ENCODE data around the gene MS4A2. TPM values are rescaled to one million over a fixed set of nuclear protein-coding genes. Genes with fewer than 3 reads are reported as not detected.
"Not testable (repeated sequence)": the region's sequence is repeated elsewhere in the genome, so short reads cannot be mapped to it uniquely, and the experiment has no call there.

Gene MS4A2
- total RNA-seq, 1 donor from 2014 or later, result 20.6 TPM

DNA sequence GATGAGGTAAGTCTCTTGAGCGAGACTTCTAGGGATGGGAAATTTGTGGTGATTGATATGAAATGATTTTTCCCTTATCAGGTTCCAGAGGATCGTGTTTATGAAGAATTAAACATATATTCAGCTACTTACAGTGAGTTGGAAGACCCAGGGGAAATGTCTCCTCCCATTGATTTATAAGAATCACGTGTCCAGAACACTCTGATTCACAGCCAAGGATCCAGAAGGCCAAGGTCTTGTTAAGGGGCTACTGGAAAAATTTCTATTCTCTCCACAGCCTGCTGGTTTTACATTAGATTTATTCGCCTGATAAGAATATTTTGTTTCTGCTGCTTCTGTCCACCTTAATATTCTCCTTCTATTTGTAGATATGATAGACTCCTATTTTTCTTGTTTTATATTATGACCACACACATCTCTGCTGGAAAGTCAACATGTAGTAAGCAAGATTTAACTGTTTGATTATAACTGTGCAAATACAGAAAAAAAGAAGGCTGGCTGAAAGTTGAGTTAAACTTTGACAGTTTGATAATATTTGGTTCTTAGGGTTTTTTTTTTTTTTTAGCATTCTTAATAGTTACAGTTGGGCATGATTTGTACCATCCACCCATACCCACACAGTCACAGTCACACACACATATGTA lies 7.1 kb downstream of the MS4A2 start:
- ATAC-seq (no peak), DNase-seq (no peak)
- H3K9me3 ChIP-seq, result no peaks in the 10 kb centered on the region
- no peak overlapping the region for H3K27ac ChIP-seq
- H3K36me3 ChIP-seq, result no peaks in the 10 kb centered on the region
- no peak overlapping the region for H3K4me3 ChIP-seq
- TF ChIP-seq, protein P1, sequence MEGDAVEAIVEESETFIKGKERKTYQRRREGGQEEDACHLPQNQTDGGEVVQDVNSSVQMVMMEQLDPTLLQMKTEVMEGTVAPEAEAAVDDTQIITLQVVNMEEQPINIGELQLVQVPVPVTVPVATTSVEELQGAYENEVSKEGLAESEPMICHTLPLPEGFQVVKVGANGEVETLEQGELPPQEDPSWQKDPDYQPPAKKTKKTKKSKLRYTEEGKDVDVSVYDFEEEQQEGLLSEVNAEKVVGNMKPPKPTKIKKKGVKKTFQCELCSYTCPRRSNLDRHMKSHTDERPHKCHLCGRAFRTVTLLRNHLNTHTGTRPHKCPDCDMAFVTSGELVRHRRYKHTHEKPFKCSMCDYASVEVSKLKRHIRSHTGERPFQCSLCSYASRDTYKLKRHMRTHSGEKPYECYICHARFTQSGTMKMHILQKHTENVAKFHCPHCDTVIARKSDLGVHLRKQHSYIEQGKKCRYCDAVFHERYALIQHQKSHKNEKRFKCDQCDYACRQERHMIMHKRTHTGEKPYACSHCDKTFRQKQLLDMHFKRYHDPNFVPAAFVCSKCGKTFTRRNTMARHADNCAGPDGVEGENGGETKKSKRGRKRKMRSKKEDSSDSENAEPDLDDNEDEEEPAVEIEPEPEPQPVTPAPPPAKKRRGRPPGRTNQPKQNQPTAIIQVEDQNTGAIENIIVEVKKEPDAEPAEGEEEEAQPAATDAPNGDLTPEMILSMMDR (IDR thresholded peaks at IDR 0.05), result no peak
- no peaks in the 10 kb centered on the region for H3K27me3 ChIP-seq
- intact Hi-C loops (cut with DNase I), result no loop called here
- H3K4me1 ChIP-seq, result no peaks in the 10 kb centered on the region

DNA sequence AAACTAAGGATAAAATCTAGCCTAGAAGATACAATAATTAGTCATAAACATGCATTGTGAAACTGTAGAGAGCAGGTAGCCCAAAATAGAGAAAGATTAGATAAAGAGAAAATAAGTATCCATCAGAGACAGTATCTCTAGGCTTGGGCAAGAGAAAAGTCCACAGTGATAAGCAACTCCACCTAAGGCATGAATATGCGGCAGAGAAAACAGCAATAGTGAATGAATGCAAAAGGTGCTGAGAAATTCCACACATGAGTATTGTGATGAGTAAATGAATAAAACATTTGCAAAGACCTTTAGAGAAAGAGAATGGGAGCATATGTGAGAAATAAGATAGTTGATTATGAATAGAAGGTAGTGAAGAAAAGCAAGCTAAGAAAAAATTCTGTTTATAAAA lies 8.7 kb downstream of the MS4A2 start:
- Histone ChIP-seq H3K36me3 (no peaks in the 10 kb centered on the region), H3K4me3 (no peak overlapping the region), H3K4me1 (no peaks in the 10 kb centered on the region), H3K9me3 (no peaks in the 10 kb centered on the region), H3K27me3 (no peaks in the 10 kb centered on the region), H3K27ac (no peak overlapping the region)
- intact Hi-C loops (cut with DNase I), result no loop called here
- no peak for DNase-seq
- TF ChIP-seq, protein P1 (IDR thresholded peaks at IDR 0.05), result no peak
- no peak for ATAC-seq

DNA sequence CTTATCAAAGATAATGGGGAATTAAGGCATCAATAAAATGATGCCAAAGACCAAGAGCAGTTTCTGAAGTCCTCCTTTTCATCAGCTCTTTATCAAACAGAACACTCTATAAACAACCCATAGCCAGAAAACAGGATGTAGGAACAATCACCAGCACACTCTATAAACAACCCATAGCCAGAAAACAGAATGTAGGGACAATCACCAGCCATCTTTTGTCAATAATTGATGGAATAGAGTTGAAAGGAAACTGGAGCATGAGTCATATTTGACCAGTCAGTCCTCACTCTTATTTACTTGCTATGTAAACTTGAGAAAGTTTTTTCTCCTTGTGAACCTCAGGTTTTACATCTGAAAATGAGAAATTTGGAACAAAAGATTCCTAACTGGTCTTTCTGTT lies 10.0 kb downstream of the MS4A2 start:
- ATAC-seq, result no peak
- H3K36me3 ChIP-seq, result no peaks in the 10 kb centered on the region
- TF ChIP-seq, protein P1 (IDR thresholded peaks at IDR 0.05), result no peak

DNA sequence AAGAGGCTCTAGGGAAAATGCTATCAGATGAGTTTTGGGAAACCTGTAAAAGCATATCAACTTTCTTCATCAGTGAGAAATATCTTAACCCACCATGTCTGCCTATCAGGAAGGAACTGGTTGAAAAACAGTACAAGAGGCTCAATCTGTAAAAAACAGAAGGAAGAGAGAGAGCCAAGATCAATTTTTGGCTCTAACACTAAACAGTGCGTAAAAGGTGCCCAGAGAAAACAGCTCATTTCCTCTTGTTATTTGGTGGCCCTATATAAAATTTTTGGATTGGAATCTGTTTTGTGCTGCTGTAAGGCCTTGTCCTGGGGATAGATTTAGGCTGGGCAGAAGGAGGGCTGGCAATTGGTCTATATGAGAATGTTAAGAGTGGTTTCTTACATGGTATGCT lies 12.1 kb downstream of the MS4A2 start:
- Histone ChIP-seq H3K27me3 (no peaks in the 10 kb centered on the region), H3K27ac (no peak overlapping the region), H3K9me3 (no peaks in the 10 kb centered on the region), H3K36me3 (no peaks in the 10 kb centered on the region), H3K4me3 (no peak overlapping the region), H3K4me1 (no peaks in the 10 kb centered on the region)
- TF ChIP-seq, protein P1 (IDR thresholded peaks at IDR 0.05), result no peak
- DNase-seq (no peak), ATAC-seq (no peak)
- intact Hi-C loops (cut with DNase I), result no loop called here

More for the DNA sequence above, 10.0 kb downstream of the MS4A2 start:
- Histone ChIP-seq H3K9me3 (no peaks in the 10 kb centered on the region), H3K4me3 (no peak overlapping the region), H3K4me1 (no peaks in the 10 kb centered on the region), H3K27ac (no peak overlapping the region), H3K27me3 (no peaks in the 10 kb centered on the region)
- no peak for DNase-seq
- intact Hi-C loops (cut with DNase I), result no loop called here

DNA sequence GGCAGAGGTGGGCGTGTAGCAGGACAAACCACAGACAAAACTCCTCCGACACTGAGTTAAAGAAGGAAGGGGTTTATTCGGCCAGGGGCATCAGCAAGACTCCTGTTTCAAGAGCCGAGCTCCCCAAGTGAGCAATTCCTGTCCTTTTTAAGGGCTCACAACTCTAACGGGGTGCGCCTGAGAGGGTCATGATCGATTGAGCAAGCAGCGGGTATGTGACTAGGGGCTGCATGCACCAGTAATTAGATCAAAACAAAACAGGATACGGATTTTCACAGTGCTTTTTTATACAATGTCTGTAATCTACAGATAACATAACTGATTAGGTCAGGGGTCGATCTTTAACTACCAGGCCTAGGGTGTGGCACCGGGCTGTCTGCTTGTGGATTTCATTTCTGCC lies 12.9 kb downstream of the MS4A2 start:
- H3K36me3 ChIP-seq; H3K4me3 ChIP-seq; ATAC-seq; H3K4me1 ChIP-seq; H3K27ac ChIP-seq; H3K9me3 ChIP-seq; H3K27me3 ChIP-seq; DNase-seq; intact Hi-C loops (cut with DNase I): not testable (repeated sequence)

DNA sequence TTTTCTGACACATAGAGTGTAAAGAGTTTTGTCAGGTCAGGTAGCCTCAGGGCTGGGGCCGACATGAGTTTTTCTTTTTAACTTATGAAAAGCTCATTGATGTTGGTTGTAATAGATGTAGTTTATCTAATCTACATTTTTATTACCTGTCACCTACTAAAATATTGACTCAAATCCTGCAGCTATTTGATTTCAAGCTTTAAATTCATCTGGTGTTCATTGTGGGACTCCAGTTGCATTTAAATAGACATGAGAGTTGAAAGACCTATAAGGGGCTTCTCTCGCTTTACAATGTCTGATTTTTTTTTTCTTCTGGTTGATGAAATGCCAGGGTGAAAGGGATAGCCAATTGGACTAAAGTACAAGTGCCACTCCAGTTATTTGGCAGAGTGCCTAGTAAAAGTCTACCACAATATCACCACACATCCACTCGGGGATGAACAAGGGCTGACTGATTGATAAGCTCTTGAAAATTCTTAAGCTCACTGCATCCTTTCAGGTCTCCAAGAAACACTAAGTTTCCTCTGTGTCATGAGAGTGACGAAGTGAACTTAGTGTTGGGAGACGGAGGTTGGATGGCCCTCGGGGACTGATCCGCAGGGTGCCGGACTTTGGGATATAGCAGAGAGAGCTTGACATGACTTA lies 16.1 kb downstream of the MS4A2 start:
- H3K9me3 ChIP-seq; ATAC-seq; H3K27me3 ChIP-seq; H3K4me3 ChIP-seq; H3K36me3 ChIP-seq; H3K27ac ChIP-seq; DNase-seq; H3K4me1 ChIP-seq; intact Hi-C loops (cut with DNase I): not testable (repeated sequence)

DNA sequence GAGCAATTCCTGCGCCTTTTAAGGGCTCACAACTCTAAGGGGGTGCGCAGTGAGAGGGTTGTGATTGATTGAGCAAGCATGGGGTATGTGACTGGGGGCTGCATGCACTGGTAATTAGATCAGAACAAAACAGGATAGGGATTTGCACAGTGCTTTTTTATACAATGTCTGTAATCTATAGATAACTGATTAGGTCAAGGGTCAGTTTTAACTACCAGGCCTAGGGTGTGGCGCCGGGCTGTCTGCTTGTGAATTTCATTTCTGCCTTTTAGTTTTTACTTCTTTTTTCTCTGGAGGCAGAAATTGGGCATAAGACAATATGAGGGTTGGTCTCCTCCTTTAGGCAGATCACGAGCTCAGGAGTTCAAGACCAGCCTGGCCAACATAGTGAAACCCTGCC lies 20.2 kb downstream of the MS4A2 start:
- H3K36me3 ChIP-seq; H3K4me1 ChIP-seq; H3K27ac ChIP-seq; H3K4me3 ChIP-seq; H3K9me3 ChIP-seq; intact Hi-C loops (cut with DNase I); H3K27me3 ChIP-seq; DNase-seq; ATAC-seq: not testable (repeated sequence)

All from upper lobe of right lung (tissue), 1 donor.